GM12878 (cell line): ENCODE results near the gene NPNT. TPM values are rescaled to one million over a fixed set of nuclear protein-coding genes. Genes with fewer than 3 reads are reported as not detected.

Experiments
- ATAC-seq: fragments of 200-7000 bp; cut with Tn5 transposase; 3 replicates; pipeline ENCODE4 v1.9.1; 2020; ENCODE audit warnings: mild to moderate bottlenecking, moderate library complexity
- BruUV-seq: library from RNA; stranded (reverse); fragments of 400-500 nt; replicated peaks from 2 replicates; lab custom pipeline; 2021; lab: Mats Ljungman, UMichigan
- CTCF ChIA-PET: fragments of 300-600 bp; sonication (Branson Sonifier 250); formaldehyde crosslinking; extraction: SDS; loops from one replicate; lab custom pipeline; 2021; ENCODE audit warnings: inconsistent platforms; lab: Yijun Ruan, JAX
- POLR2A ChIA-PET: fragments of 350-600 bp; formaldehyde crosslinking; extraction: SDS; loops from one replicate; lab custom pipeline; 2021; ENCODE audit warnings: inconsistent platforms; lab: Charles Lee
- RAD21 ChIA-PET: fragments of 300-600 bp; sonication (Branson Sonifier 250); formaldehyde crosslinking; loops from one replicate; lab custom pipeline; 2023; ENCODE audit warnings: antibody characterized with exemption; ENCODE audit not compliant: unreplicated experiment; lab: Charles Lee
- SMC1A ChIA-PET: fragments of 300-600 bp; sonication (Branson Sonifier 250); formaldehyde crosslinking; loops from one replicate; lab custom pipeline; 2023; ENCODE audit not compliant: unreplicated experiment, uncharacterized antibody; lab: Charles Lee
- DNase-seq: peaks from one replicate; pipeline ENCODE4 v3.0.0-alpha.2; 2011; ENCODE audit warnings: low read depth, low spot score
- FAIRE-seq: peaks from 3 replicates; lab custom pipeline; 2011; peaks lifted over from hg19 to GRCh38; lab: Jason Lieb, UNC
- H2AFZ ChIP-seq: 2 replicates; pipeline ENCODE4 v1.6.0; 2011; ENCODE audit warnings: low read depth, low read length, control low read depth; ENCODE audit not compliant: control insufficient read depth
- H3K27ac ChIP-seq: 2 replicates; pipeline ENCODE4 v1.5.1; 2011; ENCODE audit warnings: control low read depth; ENCODE audit not compliant: control insufficient read depth, insufficient read depth
- H3K27me3 ChIP-seq, 2 experiments: replicated peaks in 1 of 2; 2 replicates each; pipeline versions ENCODE4 v1.6.0 to v1.6.1; 2011; ENCODE audit warnings: low read length in 1 of 2; ENCODE audit not compliant: control insufficient read depth in 2 of 2, insufficient read depth in 2 of 2
- H3K36me3 ChIP-seq, 2 experiments: 2 replicates each; pipeline ENCODE4 v1.5.1; 2011; ENCODE audit warnings: low read length in 1 of 2; ENCODE audit not compliant: control insufficient read depth in 2 of 2, insufficient read depth in 2 of 2
- H3K4me1 ChIP-seq: 2 replicates; pipeline ENCODE4 v1.6.1; 2011; ENCODE audit warnings: mild to moderate bottlenecking, low read length, moderate library complexity, mixed read lengths; ENCODE audit not compliant: control insufficient read depth, insufficient read depth
- H3K4me2 ChIP-seq: 2 replicates; pipeline ENCODE4 v1.6.0; 2011; ENCODE audit warnings: control low read depth; ENCODE audit not compliant: control insufficient read depth, insufficient read depth
- H3K4me3 ChIP-seq: fragments of 200-600 bp; sonication (generic); 2 replicates; pipeline ENCODE4 v1.5.1; 2016
- H3K79me2 ChIP-seq: 2 replicates; pipeline ENCODE4 v1.6.0; 2011; ENCODE audit warnings: low read length; ENCODE audit not compliant: control insufficient read depth, insufficient read depth
- H3K9ac ChIP-seq: 2 replicates; pipeline ENCODE4 v1.8.0; 2011; ENCODE audit warnings: low read length, control low read depth, mixed read lengths; ENCODE audit not compliant: control insufficient read depth, insufficient read depth
- H3K9me3 ChIP-seq: replicated peaks from 3 replicates; pipeline ENCODE4 v1.5.1; 2011; ENCODE audit warnings: mild to moderate bottlenecking, low read length; ENCODE audit not compliant: control insufficient read depth, insufficient read depth
- H4K20me1 ChIP-seq: 2 replicates; pipeline ENCODE4 v1.6.0; 2011; ENCODE audit not compliant: control insufficient read depth, insufficient read depth
- BRCA1 ChIP-seq: IDR thresholded peaks from 2 replicates; pipeline ENCODE4 v1.6.1; 2011; ENCODE audit warnings: low read depth, low read length, improper control_type of control experiment
- ESRRA ChIP-seq: IDR thresholded peaks from 2 replicates; pipeline ENCODE4 v1.6.1; 2012; ENCODE audit warnings: mild to moderate bottlenecking, low read length, improper control_type of control experiment
- NBN ChIP-seq: fragments of 450-650 bp; IDR thresholded peaks from 2 replicates; pipeline ENCODE4 v1.6.1; 2016
- NFIC ChIP-seq: IDR thresholded peaks from 2 replicates; pipeline ENCODE4 v1.6.1; 2012; ENCODE audit warnings: low read depth, mild to moderate bottlenecking, inconsistent platforms, low read length, moderate library complexity
- RFX5 ChIP-seq: IDR thresholded peaks from 2 replicates; pipeline ENCODE4 v1.6.1; 2011; ENCODE audit warnings: low read depth, low read length, improper control_type of control experiment
- SREBF1 ChIP-seq: IDR thresholded peaks from 2 replicates; pipeline ENCODE4 v1.6.1; 2012; ENCODE audit warnings: mild to moderate bottlenecking, low read length
- STAT3 ChIP-seq: IDR thresholded peaks from 2 replicates; pipeline ENCODE4 v1.6.1; 2011; ENCODE audit warnings: low read depth, low read length, improper control_type of control experiment
- TCF7 ChIP-seq: IDR thresholded peaks from 2 replicates; pipeline ENCODE4 v1.6.1; 2014; ENCODE audit warnings: antibody characterized with exemption, borderline replicate concordance
- YBX1 ChIP-seq: fragments of 450-650 bp; IDR thresholded peaks from 2 replicates; pipeline ENCODE4 v1.6.1; 2016; ENCODE audit warnings: antibody characterized with exemption
- in situ Hi-C: fragments of 300-500 bp; cut with MboI; formaldehyde crosslinking; loops from 9 replicates; pipeline ENCODE4 v1.14.3; 2018; ENCODE audit warnings: mixed read lengths
- intact Hi-C: fragments of 100-400 bp; cut with micrococcal nuclease; formaldehyde crosslinking; loops from one replicate; pipeline ENCODE4 v1.14.2; 2022; ENCODE audit not compliant: unreplicated experiment
- polyA plus RNA-seq, 11 experiments: library from polyadenylated mRNA; depleted of rRNA in 4 of 11; unstranded in 6 of 11; stranded (reverse) in 5 of 11; fragments of >200 nt; fragmentation: Nextera tagmentation in 4 of 11; fragmentation: Illumina TruSeq in 1 of 11; extraction: Ambion mirVana in 4 of 11; extraction: Trizol in 1 of 11; gene quantifications; 1 replicate in 1 of 11; 2 replicates in 10 of 11; pipeline versions ENCODE4 v1.2.1 to v1.2.3, GENCODE V29; 2011 to 2016; ENCODE audit warnings: inconsistent platforms in 2 of 11, missing spikeins in 2 of 11, low read depth in 1 of 11
- total RNA-seq, 4 experiments: library from RNA; depleted of rRNA in 3 of 4; stranded (reverse); fragments of >200 nt in 3 of 4; fragmentation: Illumina TruSeq in 1 of 4; extraction: Trizol in 1 of 4; gene quantifications; 2 replicates each; pipeline versions ENCODE4 v1.2.1 to v1.2.3, GENCODE V29; 2013 to 2021
- TF ChIP-seq, protein P1 (sequence below): IDR thresholded peaks from 2 replicates; pipeline ENCODE4 v1.6.1; 2012; ENCODE audit warnings: improper control_type of control experiment, low read depth, low read length; ENCODE audit not compliant: insufficient replicate concordance
- TF ChIP-seq, protein P2 (sequence below): fragments of 450-650 bp; IDR thresholded peaks from 2 replicates; pipeline ENCODE4 v1.6.1; 2017; ENCODE audit warnings: low read depth, mild to moderate bottlenecking, moderate library complexity
- TF ChIP-seq, protein P3 (sequence below): fragments of 450-650 bp; IDR thresholded peaks from 2 replicates; pipeline ENCODE4 v1.6.1; 2017; ENCODE audit warnings: antibody characterized with exemption, mild to moderate bottlenecking, moderate library complexity

The NPNT gene
- total and polyA plus RNA-seq, 10 of the 15 experiments (the other 5 are each of a cell fraction or from before 2014, with no cell fraction given), result 0.18 to 70.5 (median 54.1) TPM

DNA sequence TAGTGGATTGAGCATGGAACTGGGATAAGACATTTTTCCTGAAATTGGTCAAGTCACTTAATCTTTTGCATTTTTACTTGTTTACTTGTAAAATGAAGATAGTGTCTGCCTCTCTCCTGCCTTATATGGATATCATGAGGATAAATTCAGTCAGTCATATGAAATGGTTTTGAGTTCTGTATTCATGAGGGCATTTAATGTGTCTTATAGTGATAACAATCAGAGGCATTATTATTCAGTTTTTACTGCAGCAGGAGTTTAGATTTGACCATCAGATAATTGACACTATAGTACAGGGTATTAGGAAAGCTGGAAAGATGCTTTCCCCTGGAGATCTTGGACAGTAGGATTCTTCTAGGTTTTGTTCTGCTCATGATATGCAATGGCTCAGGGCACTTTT lies 26.0 kb downstream of the NPNT start:
- CTCF ChIA-PET, result no interaction called here
- POLR2A ChIA-PET, result no interaction called here
- TF ChIP-seq SREBF1, result no peak
- TF ChIP-seq ESRRA, result no peak
- TF ChIP-seq, protein P1, sequence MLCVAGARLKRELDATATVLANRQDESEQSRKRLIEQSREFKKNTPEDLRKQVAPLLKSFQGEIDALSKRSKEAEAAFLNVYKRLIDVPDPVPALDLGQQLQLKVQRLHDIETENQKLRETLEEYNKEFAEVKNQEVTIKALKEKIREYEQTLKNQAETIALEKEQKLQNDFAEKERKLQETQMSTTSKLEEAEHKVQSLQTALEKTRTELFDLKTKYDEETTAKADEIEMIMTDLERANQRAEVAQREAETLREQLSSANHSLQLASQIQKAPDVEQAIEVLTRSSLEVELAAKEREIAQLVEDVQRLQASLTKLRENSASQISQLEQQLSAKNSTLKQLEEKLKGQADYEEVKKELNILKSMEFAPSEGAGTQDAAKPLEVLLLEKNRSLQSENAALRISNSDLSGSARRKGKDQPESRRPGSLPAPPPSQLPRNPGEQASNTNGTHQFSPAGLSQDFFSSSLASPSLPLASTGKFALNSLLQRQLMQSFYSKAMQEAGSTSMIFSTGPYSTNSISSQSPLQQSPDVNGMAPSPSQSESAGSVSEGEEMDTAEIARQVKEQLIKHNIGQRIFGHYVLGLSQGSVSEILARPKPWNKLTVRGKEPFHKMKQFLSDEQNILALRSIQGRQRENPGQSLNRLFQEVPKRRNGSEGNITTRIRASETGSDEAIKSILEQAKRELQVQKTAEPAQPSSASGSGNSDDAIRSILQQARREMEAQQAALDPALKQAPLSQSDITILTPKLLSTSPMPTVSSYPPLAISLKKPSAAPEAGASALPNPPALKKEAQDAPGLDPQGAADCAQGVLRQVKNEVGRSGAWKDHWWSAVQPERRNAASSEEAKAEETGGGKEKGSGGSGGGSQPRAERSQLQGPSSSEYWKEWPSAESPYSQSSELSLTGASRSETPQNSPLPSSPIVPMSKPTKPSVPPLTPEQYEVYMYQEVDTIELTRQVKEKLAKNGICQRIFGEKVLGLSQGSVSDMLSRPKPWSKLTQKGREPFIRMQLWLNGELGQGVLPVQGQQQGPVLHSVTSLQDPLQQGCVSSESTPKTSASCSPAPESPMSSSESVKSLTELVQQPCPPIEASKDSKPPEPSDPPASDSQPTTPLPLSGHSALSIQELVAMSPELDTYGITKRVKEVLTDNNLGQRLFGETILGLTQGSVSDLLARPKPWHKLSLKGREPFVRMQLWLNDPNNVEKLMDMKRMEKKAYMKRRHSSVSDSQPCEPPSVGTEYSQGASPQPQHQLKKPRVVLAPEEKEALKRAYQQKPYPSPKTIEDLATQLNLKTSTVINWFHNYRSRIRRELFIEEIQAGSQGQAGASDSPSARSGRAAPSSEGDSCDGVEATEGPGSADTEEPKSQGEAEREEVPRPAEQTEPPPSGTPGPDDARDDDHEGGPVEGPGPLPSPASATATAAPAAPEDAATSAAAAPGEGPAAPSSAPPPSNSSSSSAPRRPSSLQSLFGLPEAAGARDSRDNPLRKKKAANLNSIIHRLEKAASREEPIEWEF, result no peak
- no peak for TF ChIP-seq BRCA1
- TF ChIP-seq, protein P2, sequence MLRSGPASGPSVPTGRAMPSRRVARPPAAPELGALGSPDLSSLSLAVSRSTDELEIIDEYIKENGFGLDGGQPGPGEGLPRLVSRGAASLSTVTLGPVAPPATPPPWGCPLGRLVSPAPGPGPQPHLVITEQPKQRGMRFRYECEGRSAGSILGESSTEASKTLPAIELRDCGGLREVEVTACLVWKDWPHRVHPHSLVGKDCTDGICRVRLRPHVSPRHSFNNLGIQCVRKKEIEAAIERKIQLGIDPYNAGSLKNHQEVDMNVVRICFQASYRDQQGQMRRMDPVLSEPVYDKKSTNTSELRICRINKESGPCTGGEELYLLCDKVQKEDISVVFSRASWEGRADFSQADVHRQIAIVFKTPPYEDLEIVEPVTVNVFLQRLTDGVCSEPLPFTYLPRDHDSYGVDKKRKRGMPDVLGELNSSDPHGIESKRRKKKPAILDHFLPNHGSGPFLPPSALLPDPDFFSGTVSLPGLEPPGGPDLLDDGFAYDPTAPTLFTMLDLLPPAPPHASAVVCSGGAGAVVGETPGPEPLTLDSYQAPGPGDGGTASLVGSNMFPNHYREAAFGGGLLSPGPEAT, result no peak
- no peak for TF ChIP-seq YBX1
- TF ChIP-seq, protein P3, sequence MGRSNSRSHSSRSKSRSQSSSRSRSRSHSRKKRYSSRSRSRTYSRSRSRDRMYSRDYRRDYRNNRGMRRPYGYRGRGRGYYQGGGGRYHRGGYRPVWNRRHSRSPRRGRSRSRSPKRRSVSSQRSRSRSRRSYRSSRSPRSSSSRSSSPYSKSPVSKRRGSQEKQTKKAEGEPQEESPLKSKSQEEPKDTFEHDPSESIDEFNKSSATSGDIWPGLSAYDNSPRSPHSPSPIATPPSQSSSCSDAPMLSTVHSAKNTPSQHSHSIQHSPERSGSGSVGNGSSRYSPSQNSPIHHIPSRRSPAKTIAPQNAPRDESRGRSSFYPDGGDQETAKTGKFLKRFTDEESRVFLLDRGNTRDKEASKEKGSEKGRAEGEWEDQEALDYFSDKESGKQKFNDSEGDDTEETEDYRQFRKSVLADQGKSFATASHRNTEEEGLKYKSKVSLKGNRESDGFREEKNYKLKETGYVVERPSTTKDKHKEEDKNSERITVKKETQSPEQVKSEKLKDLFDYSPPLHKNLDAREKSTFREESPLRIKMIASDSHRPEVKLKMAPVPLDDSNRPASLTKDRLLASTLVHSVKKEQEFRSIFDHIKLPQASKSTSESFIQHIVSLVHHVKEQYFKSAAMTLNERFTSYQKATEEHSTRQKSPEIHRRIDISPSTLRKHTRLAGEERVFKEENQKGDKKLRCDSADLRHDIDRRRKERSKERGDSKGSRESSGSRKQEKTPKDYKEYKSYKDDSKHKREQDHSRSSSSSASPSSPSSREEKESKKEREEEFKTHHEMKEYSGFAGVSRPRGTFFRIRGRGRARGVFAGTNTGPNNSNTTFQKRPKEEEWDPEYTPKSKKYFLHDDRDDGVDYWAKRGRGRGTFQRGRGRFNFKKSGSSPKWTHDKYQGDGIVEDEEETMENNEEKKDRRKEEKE, result no peak
- TF ChIP-seq STAT3, result no peak
- no peak for TF ChIP-seq NFIC
- no peak for TF ChIP-seq TCF7
- TF ChIP-seq NBN, result no peak
- TF ChIP-seq RFX5, result no peak
- Histone ChIP-seq H3K36me3 (no peaks in the 10 kb centered on the region; a peak in 1 of 4 replicates), H3K4me3 (no peak overlapping the region), H3K4me2 (no peak overlapping the region), H2AFZ (no peak overlapping the region), H3K79me2 (no peaks in the 10 kb centered on the region), H4K20me1 (no peaks in the 10 kb centered on the region), H3K9me3 (no peaks in the 10 kb centered on the region), H3K27ac (no peak overlapping the region), H3K4me1 (no peaks in the 10 kb centered on the region), H3K27me3 (no peaks in the 10 kb centered on the region), H3K9ac (no peak overlapping the region)
- in situ Hi-C loops, result no loop called here
- no peak for FAIRE-seq
- intact Hi-C loops, result no loop called here
- no peak for ATAC-seq
- SMC1A ChIA-PET, result no interaction called here
- no peak for DNase-seq
- no TSS peak for BruUV-seq
- RAD21 ChIA-PET, result no interaction called here
